ENCODE results near the gene TMCC1. TPM values are rescaled to one million over a fixed set of nuclear protein-coding genes. Genes with fewer than 3 reads are reported as not detected.

Gene TMCC1
- total and polyA plus RNA-seq, 11 donors = 9.6 to 38.3 (median 22.6) TPM

GRCh38 chr3:129602309-129602708 is 291.2 kb downstream of the TMCC1 start:
- intact Hi-C loops (cut with DNase I) = loop anchor here in 7 of 10 donors (5.0 kb wide), 2 partner anchors 40 to 110 kb away; no protein-coding TSS in a partner anchor
- Histone ChIP-seq H3K9me3 (no peaks in the 10 kb centered on the region), H3K27ac (peak overlapping the region; percentile 12 to 97 (median 92)), H3K4me3 (peak overlapping the region; percentile 9 to 99 (median 82)), H3K27me3 (peaks cover 0 to 12% (median 3%) of the 10 kb centered on the region in 9 donors), H3K36me3 (peaks cover 0 to 14% (median 0%) of the 10 kb centered on the region in 9 donors), H3K4me1 (peaks cover 8 to 89% (median 67%) of the 10 kb centered on the region in 12 donors)
- ATAC-seq (no peak), DNase-seq (peak in 1 of 5 donors; percentile 23)
- 58 to 67% (median 62%) methylated on average over 11 of the region's 11 CpGs for WGBS, 4 donors
- TF ChIP-seq CTCF (IDR thresholded peaks at IDR 0.05) (no peak), POLR2A (IDR thresholded peaks at IDR 0.05) (no peak)

- peaks cover 0 to 14% (median 0%) of the 10 kb centered on the region in 9 donors for H3K36me3 ChIP-seq
- H3K9me3 ChIP-seq = no peaks in the 10 kb centered on the region
- DNase-seq (peak in 1 of 5 donors; percentile 23), ATAC-seq (no peak)
- H3K4me3 ChIP-seq = peak overlapping the region in 9 of 12 donors; percentile 71 to 99 (median 82)
- WGBS, 4 donors = 41 to 73% (median 65%) methylated on average over 5 of the region's 5 CpGs
- peaks cover 0 to 12% (median 3%) of the 10 kb centered on the region in 9 donors for H3K27me3 ChIP-seq
- intact Hi-C loops (cut with DNase I) = loop anchor here in 7 of 10 donors (5.0 kb wide), 2 partner anchors 39 to 109 kb away; no protein-coding TSS in a partner anchor
- H3K27ac ChIP-seq = peak overlapping the region; percentile 12 to 97 (median 92)
- H3K4me1 ChIP-seq = peaks cover 8 to 91% (median 71%) of the 10 kb centered on the region in 12 donors
- TF ChIP-seq CTCF (IDR thresholded peaks at IDR 0.05) (no peak), POLR2A (IDR thresholded peaks at IDR 0.05) (no peak)
Measured at GRCh38 chr3:129601713-129602112, 291.8 kb downstream of the TMCC1 start.

- peaks cover 0 to 7% (median under 1%) of the 10 kb centered on the region in 9 donors for H3K27me3 ChIP-seq
- ATAC-seq = no peak
- 53 to 84% (median 63%) methylated on average over 2 of the region's 2 CpGs for WGBS, 4 donors
- H3K4me1 ChIP-seq = peaks cover 8 to 93% (median 81%) of the 10 kb centered on the region in 12 donors
- no peak for TF ChIP-seq CTCF (IDR thresholded peaks at IDR 0.05)
- TF ChIP-seq POLR2A (IDR thresholded peaks at IDR 0.05) = no peak
- DNase-seq = no peak
- H3K36me3 ChIP-seq = peaks cover 0 to 14% (median 0%) of the 10 kb centered on the region in 9 donors
- H3K9me3 ChIP-seq = no peaks in the 10 kb centered on the region
- peak overlapping the region in 11 of 12 donors; percentile 78 to 97 (median 92) for H3K27ac ChIP-seq
- peak overlapping the region in 5 of 12 donors; percentile 11 to 99 (median 41) for H3K4me3 ChIP-seq
- intact Hi-C loops (cut with DNase I) = loop anchor here in 7 of 10 donors (5.0 kb wide), 2 partner anchors 38 to 108 kb away; no protein-coding TSS in a partner anchor
Measured at GRCh38 chr3:129600348-129600747, 293.2 kb downstream of the TMCC1 start.

- Histone ChIP-seq H3K27ac (peak overlapping the region; percentile 17 to 97 (median 90)), H3K4me1 (peaks cover 16 to 96% (median 88%) of the 10 kb centered on the region in 12 donors), H3K4me3 (peak overlapping the region in 9 of 12 donors; percentile 11 to 99 (median 25)), H3K36me3 (peaks cover 0 to 14% (median 0%) of the 10 kb centered on the region in 9 donors), H3K27me3 (peaks cover 0 to under 1% (median 0%) of the 10 kb centered on the region in 9 donors), H3K9me3 (no peaks in the 10 kb centered on the region)
- peak; percentile 76 to 87 (median 83) for DNase-seq
- TF ChIP-seq CTCF (IDR thresholded peaks at IDR 0.05) = no peak
- TF ChIP-seq POLR2A (IDR thresholded peaks at IDR 0.05) = peak in 1 of 2 donors; percentile 34
- 41 to 49% (median 45%) methylated on average over 5 of the region's 5 CpGs for WGBS, 4 donors
- intact Hi-C loops (cut with DNase I) = loop anchor here in 8 of 10 donors (5.0 kb wide), 2 partner anchors 37 to 107 kb away; no protein-coding TSS in a partner anchor
- peak in 3 of 4 donors; percentile 19 to 36 (median 27) for ATAC-seq
Measured at GRCh38 chr3:129599607-129600006, 293.9 kb downstream of the TMCC1 start.
